ENCODE results near the gene EVX1.

DNA sequence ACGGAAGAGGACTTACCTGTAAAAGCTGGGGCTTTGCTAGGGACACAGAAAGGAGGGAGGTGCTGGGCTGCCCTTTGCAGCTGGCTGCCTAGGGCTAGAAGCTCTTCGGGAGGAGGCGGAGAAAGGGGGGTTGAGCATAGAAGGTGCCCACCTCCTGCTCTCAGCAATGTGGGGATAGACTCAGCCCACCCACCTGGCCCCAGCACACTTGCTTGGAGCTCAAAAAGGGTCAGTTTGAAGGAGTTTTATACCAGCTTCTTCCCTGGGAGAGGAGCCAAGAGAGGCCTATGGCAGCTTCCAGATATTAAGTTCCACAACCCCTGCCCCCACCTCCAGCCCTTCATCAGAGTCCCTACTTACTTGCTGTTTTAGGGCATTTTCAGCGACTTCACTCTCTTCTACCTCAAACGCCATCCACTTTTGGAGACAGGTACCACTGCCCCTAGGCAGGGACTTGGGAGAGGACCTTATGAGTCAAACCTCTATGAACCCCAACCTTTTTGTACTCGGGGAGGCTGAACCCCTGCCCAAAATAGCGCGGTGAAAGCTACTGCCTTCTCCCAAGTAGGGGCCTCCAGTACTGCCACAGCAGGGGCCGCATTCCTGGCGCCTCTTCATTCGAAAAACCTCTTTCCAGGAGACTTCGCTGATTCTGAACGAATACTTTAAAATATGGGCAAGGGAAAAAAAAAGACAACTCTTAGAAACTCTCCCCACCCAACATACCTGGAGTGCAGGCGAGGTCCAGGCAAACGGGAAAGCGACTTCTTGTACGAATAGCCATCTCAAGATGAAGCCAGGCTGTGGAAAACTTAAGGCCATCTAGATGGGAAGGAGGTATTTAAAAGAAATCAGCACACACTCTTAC lies 1.2 kb upstream of the EVX1 start:
- TF ChIP-seq CTCF (IDR thresholded peaks at IDR 0.05): no peak
- no peak for TF ChIP-seq POLR2A (IDR thresholded peaks at IDR 0.05)
